Natural killer cell (primary cell): ENCODE measurements around the gene RHCE. TPM values are rescaled to one million over a fixed set of nuclear protein-coding genes. Genes with fewer than 3 reads are reported as not detected.

ENCODE experiments used
- ATAC-seq, 3 donors: fragments of 150-1000 bp in 2 of 3; fragments of 200-7000 bp in 1 of 3; cut with Tn5 transposase; 1 replicate in 1 of 3; 2 replicates in 2 of 3; pipeline ENCODE4 v1.10.0; 2021; ENCODE audit warnings: mild to moderate bottlenecking in 2 of 3, moderate library complexity in 2 of 3
- DNase-seq, 2 donors: peaks; one replicate each; pipeline versions ENCODE4 v3.0.0 to v3.0.0-alpha.2; 2013 to 2021; ENCODE audit warnings: mixed read lengths in 1 of 2
- H3K27ac ChIP-seq: one replicate; pipeline ENCODE4 v1.5.1; 2013; ENCODE audit warnings: mild to moderate bottlenecking, low read length
- H3K27me3 ChIP-seq: one replicate; pipeline ENCODE4 v1.6.1; 2013; ENCODE audit warnings: low read length; ENCODE audit not compliant: control insufficient read depth, insufficient read depth
- H3K36me3 ChIP-seq: one replicate; pipeline ENCODE4 v1.6.1; 2013; ENCODE audit warnings: low read length; ENCODE audit not compliant: control insufficient read depth, insufficient read depth
- H3K4me1 ChIP-seq: one replicate; pipeline ENCODE4 v1.6.1; 2013; ENCODE audit warnings: low read length; ENCODE audit not compliant: control insufficient read depth, insufficient read depth
- H3K4me3 ChIP-seq: one replicate; pipeline ENCODE4 v1.5.1; 2013; ENCODE audit warnings: low read length
- H3K9me3 ChIP-seq: one replicate; pipeline ENCODE4 v1.6.1; 2013; ENCODE audit warnings: low read length; ENCODE audit not compliant: control insufficient read depth, insufficient read depth
- H3K27ac Mint-ChIP-seq, 2 donors: one replicate each; pipeline ENCODE4 v1.8.0; 2022; ENCODE audit warnings: mild to moderate bottlenecking in 2 of 2, mixed read lengths in 2 of 2, moderate library complexity in 1 of 2
- H3K27me3 Mint-ChIP-seq, 2 donors: one replicate each; pipeline ENCODE4 v1.8.0; 2022; ENCODE audit warnings: low read depth in 2 of 2, mixed read lengths in 2 of 2
- H3K36me3 Mint-ChIP-seq: one replicate; pipeline ENCODE4 v1.8.0; 2022; ENCODE audit warnings: mixed read lengths
- H3K4me1 Mint-ChIP-seq, 2 donors: one replicate each; pipeline ENCODE4 v1.8.0; 2022; ENCODE audit warnings: mixed read lengths in 2 of 2
- H3K4me3 Mint-ChIP-seq: one replicate; pipeline ENCODE4 v1.8.0; 2022; ENCODE audit warnings: mild to moderate bottlenecking, moderate library complexity, mixed read lengths
- H3K9me3 Mint-ChIP-seq, 2 donors: one replicate each; pipeline ENCODE4 v1.8.0; 2022; ENCODE audit warnings: mixed read lengths in 2 of 2
- CTCF ChIP-seq: fragments of 200-600 bp; IDR thresholded peaks from one replicate; pipeline ENCODE4 v1.8.0; 2022; ENCODE audit warnings: antibody characterized with exemption
- WGBS: methylation state at CpG from one replicate; pipeline ENCODE4 v1.1.7; 2013; ENCODE audit warnings: missing lambda C conversion rate; ENCODE audit not compliant: insufficient coverage; 5-methylcytosine and 5-hydroxymethylcytosine counted together
- intact Hi-C: fragments of 100-400 bp; cut with micrococcal nuclease; formaldehyde crosslinking; loops from one replicate; pipeline ENCODE4 v1.14.2; 2022
- total RNA-seq, 4 donors: library from RNA; stranded (reverse); fragments of 120-200 nt in 1 of 4; gene quantifications; one replicate each; pipeline versions ENCODE4 v1.2.3 to v1.2.4, GENCODE V29; 2013 to 2022

RHCE gene
- total RNA-seq, 3 donors from 2014 or later (not counting 1 experiment from before 2014, with no cell fraction given): not detected

DNA sequence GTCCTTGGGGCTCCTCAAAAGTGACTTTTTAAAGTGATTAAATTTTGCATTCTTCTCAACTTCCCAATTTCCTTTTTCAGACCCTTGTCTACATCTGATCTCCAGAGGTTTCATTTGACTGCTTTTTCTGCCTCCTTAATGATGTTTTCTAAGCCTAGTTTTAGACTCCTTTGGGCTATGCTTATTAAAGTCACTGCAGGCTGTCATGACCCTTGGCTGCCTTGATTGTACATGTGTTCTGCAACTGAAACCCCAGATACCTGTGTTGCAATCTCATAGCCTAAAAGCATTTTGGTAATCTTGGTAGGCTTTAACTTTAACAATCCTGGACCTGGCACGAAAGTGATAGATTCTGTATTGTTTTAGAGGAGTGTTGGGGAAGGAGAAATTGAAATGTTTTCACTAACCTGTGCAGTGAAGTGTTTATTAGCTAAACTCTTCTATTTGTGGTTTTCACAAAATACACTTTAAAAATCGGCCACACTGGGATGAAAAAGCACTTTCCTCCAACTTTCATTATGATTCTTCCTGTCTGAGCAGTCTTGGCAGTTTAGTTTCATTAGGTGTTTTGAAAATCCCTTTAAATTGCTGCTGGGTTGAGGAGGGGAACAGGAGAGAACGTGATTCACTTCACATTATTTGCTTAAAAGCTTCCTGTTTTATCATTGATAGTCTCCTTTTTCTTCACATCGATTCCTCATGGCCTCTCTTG lies 14.9 kb upstream of the RHCE start:
- H3K27ac Mint-ChIP-seq: peak overlapping the region; percentile 65 to 89
- ATAC-seq (no peak), DNase-seq (no peak)
- intact Hi-C loops: no loop called here
- no peak overlapping the region for H3K4me3 ChIP-seq
- no peaks in the 10 kb centered on the region for H3K27me3 Mint-ChIP-seq
- H3K9me3 Mint-ChIP-seq: no peaks in the 10 kb centered on the region
- TF ChIP-seq CTCF: no peak
- H3K4me1 ChIP-seq: peaks cover 7% of the 10 kb centered on the region
- no peaks in the 10 kb centered on the region for H3K36me3 Mint-ChIP-seq
- peak overlapping the region; percentile 11 for H3K4me3 Mint-ChIP-seq
- WGBS: 40% methylated on average over 1 of the region's 4 CpGs
- no peaks in the 10 kb centered on the region for H3K36me3 ChIP-seq
- H3K27me3 ChIP-seq: no peaks in the 10 kb centered on the region
- no peak overlapping the region for H3K27ac ChIP-seq
- H3K9me3 ChIP-seq: no peaks in the 10 kb centered on the region
- peaks cover 49% of the 10 kb centered on the region in 2 donors for H3K4me1 Mint-ChIP-seq

- H3K27ac ChIP-seq: no peak overlapping the region
- Mint-ChIP-seq H3K27ac (peak overlapping the region in 1 of 2 donors; percentile 89), H3K4me1 (peaks cover 53 to 54% of the 10 kb centered on the region in 2 donors), H3K4me3 (peak overlapping the region; percentile 65), H3K36me3 (no peaks in the 10 kb centered on the region), H3K27me3 (no peaks in the 10 kb centered on the region), H3K9me3 (no peaks in the 10 kb centered on the region)
- TF ChIP-seq CTCF: no peak
- intact Hi-C loops: loop anchor here (5.0 kb wide), 1 partner anchor 96 kb away; the partner anchor contains the start of gene TMEM50A
- H3K36me3 ChIP-seq: no peaks in the 10 kb centered on the region
- H3K4me3 ChIP-seq: no peak overlapping the region
- H3K4me1 ChIP-seq: peaks cover 7% of the 10 kb centered on the region
- ATAC-seq (no peak), DNase-seq (no peak)
- WGBS: 76% methylated on average over 3 of the region's 4 CpGs
- no peaks in the 10 kb centered on the region for H3K9me3 ChIP-seq
- H3K27me3 ChIP-seq: no peaks in the 10 kb centered on the region
These were observed 13.0 kb upstream of the RHCE start for GRCh38 chr1:25433389-25434186.

DNA sequence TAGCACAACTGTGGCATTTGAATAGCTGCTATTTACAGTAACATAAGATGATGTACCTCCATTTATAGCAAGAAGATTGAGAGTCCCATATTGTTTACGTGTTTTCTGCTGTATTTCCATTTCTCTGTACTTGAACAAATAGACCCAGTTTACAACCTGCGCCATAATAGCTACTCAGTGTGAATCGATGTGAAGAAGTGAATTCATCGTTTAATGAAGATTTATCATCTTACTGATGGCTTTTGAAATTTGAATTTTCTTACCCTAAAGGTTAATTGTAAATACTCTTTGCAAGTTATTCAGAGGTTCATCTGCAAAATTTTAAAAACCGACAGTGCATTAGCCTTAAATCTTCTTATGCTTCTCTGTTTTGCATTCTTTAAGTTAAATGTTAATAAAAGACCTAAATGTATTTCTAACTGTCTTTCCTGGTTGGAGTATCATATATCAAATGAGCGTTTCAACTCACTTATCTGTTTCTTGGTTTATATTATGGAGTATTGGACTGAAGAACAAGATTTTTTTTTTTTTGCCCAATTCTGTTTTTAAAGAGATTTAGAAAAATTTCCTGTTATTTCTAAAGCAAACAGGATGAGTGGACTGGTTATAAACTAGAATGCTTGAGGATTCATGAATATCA lies 12.2 kb upstream of the RHCE start:
- peak overlapping the region; percentile 65 for H3K4me3 Mint-ChIP-seq
- H3K27me3 Mint-ChIP-seq: no peaks in the 10 kb centered on the region
- ATAC-seq: no peak
- WGBS: 95% methylated on average over 3 of the region's 6 CpGs
- no peak overlapping the region for H3K27ac ChIP-seq
- H3K4me3 ChIP-seq: no peak overlapping the region
- H3K36me3 Mint-ChIP-seq: no peaks in the 10 kb centered on the region
- no peaks in the 10 kb centered on the region for H3K9me3 Mint-ChIP-seq
- intact Hi-C loops: loop anchor here (5.0 kb wide), 1 partner anchor 96 kb away; the partner anchor contains the start of gene TMEM50A
- DNase-seq: no peak
- H3K9me3 ChIP-seq: no peaks in the 10 kb centered on the region
- no peaks in the 10 kb centered on the region for H3K27me3 ChIP-seq
- peak overlapping the region; percentile 83 to 89 for H3K27ac Mint-ChIP-seq
- no peaks in the 10 kb centered on the region for H3K36me3 ChIP-seq
- peaks cover 7% of the 10 kb centered on the region for H3K4me1 ChIP-seq
- TF ChIP-seq CTCF: no peak
- peaks cover 53 to 54% of the 10 kb centered on the region in 2 donors for H3K4me1 Mint-ChIP-seq
